ENCODE results near the gene SEPTIN2.
A peak's percentile ranks its signal among the peaks of the same experiment; 100 is the strongest.
"Not testable (repeated sequence)": the region's sequence is repeated elsewhere in the genome, so short reads cannot be mapped to it uniquely, and the experiment has no call there.

Gene SEPTIN2

GRCh38 chr2:241354668-241355658 is 39.2 kb downstream of the SEPTIN2 start:
- DNase-seq, result peak; percentile 75

- DNase-seq, result peak; percentile 96
Measured at GRCh38 chr2:241355983-241356870, 40.5 kb downstream of the SEPTIN2 start, which contains the start of gene FARP2. TSS of gene FARP2 (plus strand) at chr2:241356285. CDS start at chr2:241373108, 16,823 bp downstream.

GRCh38 chr2:241356871-241357260 is 41.1 kb downstream of the SEPTIN2 start:
- DNase-seq, result no peak

- no peak for DNase-seq
Measured at GRCh38 chr2:241357531-241357930, 41.8 kb downstream of the SEPTIN2 start.

- no peak for DNase-seq
Measured at GRCh38 chr2:241358470-241358869, 42.7 kb downstream of the SEPTIN2 start.

GRCh38 chr2:241359481-241360045 is 43.8 kb downstream of the SEPTIN2 start:
- DNase-seq, result no peak

- DNase-seq, result no peak
Measured at GRCh38 chr2:241363426-241363825, 47.7 kb downstream of the SEPTIN2 start.

GRCh38 chr2:241364781-241365180 is 49.1 kb downstream of the SEPTIN2 start:
- DNase-seq, result no peak

GRCh38 chr2:241366678-241367077 is 51.0 kb downstream of the SEPTIN2 start:
- no peak for DNase-seq

- no peak for DNase-seq
Measured at GRCh38 chr2:241368643-241369042, 52.9 kb downstream of the SEPTIN2 start.

- DNase-seq, result no peak
Measured at GRCh38 chr2:241372361-241372992, 56.8 kb downstream of the SEPTIN2 start.

- DNase-seq, result no peak
Measured at GRCh38 chr2:241373446-241373845, 57.7 kb downstream of the SEPTIN2 start.

- not testable (repeated sequence) for DNase-seq
Measured at GRCh38 chr2:241373906-241374305, 58.2 kb downstream of the SEPTIN2 start.

GRCh38 chr2:241375300-241375699 is 59.6 kb downstream of the SEPTIN2 start:
- DNase-seq, result no peak

GRCh38 chr2:241376808-241377207 is 61.1 kb downstream of the SEPTIN2 start:
- DNase-seq, result no peak

- no peak for DNase-seq
Measured at GRCh38 chr2:241378816-241379215, 63.1 kb downstream of the SEPTIN2 start.

- DNase-seq, result no peak
Measured at GRCh38 chr2:241379481-241380480, 64.1 kb downstream of the SEPTIN2 start.

- DNase-seq, result no peak
Measured at GRCh38 chr2:241381872-241382271, 66.1 kb downstream of the SEPTIN2 start.

GRCh38 chr2:241385450-241385849 is 69.7 kb downstream of the SEPTIN2 start:
- DNase-seq, result not testable (repeated sequence)

- no peak for DNase-seq
Measured at GRCh38 chr2:241386519-241386918, 70.8 kb downstream of the SEPTIN2 start.

- no peak for DNase-seq
Measured at GRCh38 chr2:241389697-241390096, 74.0 kb downstream of the SEPTIN2 start.
